ENCODE results near the gene CORO6. TPM values are rescaled to one million over a fixed set of nuclear protein-coding genes. Genes with fewer than 3 reads are reported as not detected.

CORO6 gene
- total and polyA plus RNA-seq, 2 donors (not counting 1 experiment from before 2014, with no cell fraction given), result 1.4 to 4.0 TPM

DNA sequence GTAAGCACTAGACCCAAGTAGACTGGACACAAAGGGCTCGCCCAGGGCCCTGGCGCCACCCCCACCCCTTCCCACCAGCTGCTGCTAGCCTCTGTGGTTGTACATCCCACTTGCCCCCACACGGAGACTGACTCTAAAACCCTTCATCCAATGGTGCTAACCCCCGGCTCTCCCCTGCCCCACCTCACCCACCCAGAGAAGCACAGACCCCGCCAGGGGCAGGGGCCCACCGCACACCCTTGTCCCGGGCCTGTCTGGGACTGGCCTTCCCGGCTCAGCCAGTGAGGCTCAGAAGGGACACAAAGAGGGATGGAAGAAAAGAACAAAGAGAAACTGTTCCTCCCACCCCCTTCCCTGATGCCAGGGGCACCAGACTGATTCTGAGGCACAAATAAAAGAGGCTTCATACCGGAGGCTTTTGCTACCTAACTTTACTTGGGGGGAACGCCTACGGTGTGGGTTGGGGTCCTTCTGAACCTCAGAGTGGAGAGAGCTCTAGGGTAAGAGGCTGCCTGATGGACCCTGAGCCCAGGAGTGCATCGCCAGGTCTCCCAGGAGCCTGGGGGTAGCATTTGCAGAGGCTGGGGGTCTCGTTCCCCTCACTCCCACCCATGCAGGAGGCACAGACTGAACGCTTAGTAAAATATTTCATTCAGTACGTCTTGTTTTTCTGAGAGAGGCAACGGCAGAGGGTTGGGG is 8.2 kb downstream of the CORO6 start:
- H3K9ac ChIP-seq (ENCODE audit: low read length), result peak overlapping the region; percentile 68
- H3K4me3 Mint-ChIP-seq, result peak overlapping the region; percentile 90
- H3K27me3 Mint-ChIP-seq, result peaks cover 5% of the 10 kb centered on the region
- ATAC-seq (ENCODE audit: low read depth) (no peak), DNase-seq (peak; percentile 36)
- ChIA-PET CTCF (interaction anchor here (1.2 to 15.4 kb wide), 9 partner anchors 8 to 315 kb away, joined by 3 to 336 read pairs (median 6); partner anchors contain the start of genes ABHD15, ANKRD13B, CORO6 and GIT1), POLR2A (interaction anchor here (1.2 to 1.5 kb wide), 3 partner anchors 23 to 316 kb away, joined by 3 to 7 read pairs (median 3); partner anchors contain the start of gene SSH2)
- no peak overlapping the region for H2AFZ ChIP-seq (ENCODE audit: insufficient read depth, low read depth, low read length, poor library complexity, severe bottlenecking)
- peak overlapping the region; percentile 100 for H3K4me2 ChIP-seq (replicated peaks; ENCODE audit: low read depth, low read length, poor library complexity, severe bottlenecking)
- H3K9me3 ChIP-seq (ENCODE audit: control extremely low read depth in 1 of 3, control insufficient read depth in 2 of 3, insufficient read depth in 1 of 3, low read length in 2 of 3), result no peaks in the 10 kb centered on the region
- peaks cover 0 to 40% (median 12%) of the 10 kb centered on the region in 4 experiments for H3K27me3 ChIP-seq (replicated peaks in 1 of 4; ENCODE audit: control extremely low read depth in 1 of 4, control insufficient read depth in 3 of 4, insufficient read depth in 4 of 4, low read length in 3 of 4)
- 82% methylated on average over 10 of the region's 16 CpGs for WGBS (ENCODE audit: insufficient coverage)
- peak overlapping the region in 2 of 5 experiments; percentile 56 to 73 for H3K4me3 ChIP-seq (ENCODE audit: control extremely low read depth in 1 of 5, extremely low read depth in 1 of 5, insufficient read depth in 1 of 5, low read depth in 2 of 5, low read length in 4 of 5)
- intact Hi-C loops (cut with micrococcal nuclease), result loop anchor here (1.0 to 10.0 kb wide), 3 partner anchors 46 to 320 kb away; partner anchors contain the start of genes NUFIP2 and TP53I13
- H4K20me1 ChIP-seq (ENCODE audit: control insufficient read depth, insufficient read depth, low read length, poor library complexity, severe bottlenecking), result peaks cover 41% of the 10 kb centered on the region
- peaks cover 51 to 56% of the 10 kb centered on the region in 2 donors for H3K4me1 ChIP-seq (ENCODE audit: control insufficient read depth in 2 of 2, insufficient read depth in 2 of 2, low read length in 2 of 2)
- H3K4me1 Mint-ChIP-seq, result peaks cover 39% of the 10 kb centered on the region
- H3K27ac Mint-ChIP-seq, result peak overlapping the region; percentile 68
- no peaks in the 10 kb centered on the region for H3K9me3 Mint-ChIP-seq (ENCODE audit: insufficient read depth)
- TF ChIP-seq EZH2 (IDR thresholded peaks at IDR 0.05; ENCODE audit: borderline replicate concordance, insufficient read depth, low read depth, low read length, poor library complexity, severe bottlenecking), result no peak
- TF ChIP-seq, protein P1, sequence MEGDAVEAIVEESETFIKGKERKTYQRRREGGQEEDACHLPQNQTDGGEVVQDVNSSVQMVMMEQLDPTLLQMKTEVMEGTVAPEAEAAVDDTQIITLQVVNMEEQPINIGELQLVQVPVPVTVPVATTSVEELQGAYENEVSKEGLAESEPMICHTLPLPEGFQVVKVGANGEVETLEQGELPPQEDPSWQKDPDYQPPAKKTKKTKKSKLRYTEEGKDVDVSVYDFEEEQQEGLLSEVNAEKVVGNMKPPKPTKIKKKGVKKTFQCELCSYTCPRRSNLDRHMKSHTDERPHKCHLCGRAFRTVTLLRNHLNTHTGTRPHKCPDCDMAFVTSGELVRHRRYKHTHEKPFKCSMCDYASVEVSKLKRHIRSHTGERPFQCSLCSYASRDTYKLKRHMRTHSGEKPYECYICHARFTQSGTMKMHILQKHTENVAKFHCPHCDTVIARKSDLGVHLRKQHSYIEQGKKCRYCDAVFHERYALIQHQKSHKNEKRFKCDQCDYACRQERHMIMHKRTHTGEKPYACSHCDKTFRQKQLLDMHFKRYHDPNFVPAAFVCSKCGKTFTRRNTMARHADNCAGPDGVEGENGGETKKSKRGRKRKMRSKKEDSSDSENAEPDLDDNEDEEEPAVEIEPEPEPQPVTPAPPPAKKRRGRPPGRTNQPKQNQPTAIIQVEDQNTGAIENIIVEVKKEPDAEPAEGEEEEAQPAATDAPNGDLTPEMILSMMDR (IDR thresholded peaks at IDR 0.05), result no peak
- H3K27ac ChIP-seq (ENCODE audit: low read length in 2 of 2), result no peak overlapping the region
- H3K36me3 ChIP-seq (replicated peaks in 1 of 2; ENCODE audit: control extremely low read depth in 1 of 2, control insufficient read depth in 1 of 2, extremely low read depth in 1 of 2, insufficient read depth in 2 of 2, low read length in 1 of 2), result no peaks in the 10 kb centered on the region
- H3K79me2 ChIP-seq (ENCODE audit: control insufficient read depth, insufficient read depth, low read length), result peaks cover 6% of the 10 kb centered on the region
